Occipital lobe (tissue), 2 donors: ENCODE data around the gene MYCN. TPM values are rescaled to one million over a fixed set of nuclear protein-coding genes. Genes with fewer than 3 reads are reported as not detected.
"Not testable (repeated sequence)": the region's sequence is repeated elsewhere in the genome, so short reads cannot be mapped to it uniquely, and the experiment has no call there.

ENCODE experiments used
- DNase-seq: peaks from one replicate; lab custom pipeline; 2025; lab: John Stamatoyannopoulos, UW
- total RNA-seq: library from RNA; depleted of rRNA; stranded (reverse); fragments of >200 nt; gene quantifications from one replicate; pipeline ENCODE4 v1.2.3, GENCODE V29; 2014

Gene MYCN
- total RNA-seq, 1 donor from 2014 or later: 75.5 TPM

DNA sequence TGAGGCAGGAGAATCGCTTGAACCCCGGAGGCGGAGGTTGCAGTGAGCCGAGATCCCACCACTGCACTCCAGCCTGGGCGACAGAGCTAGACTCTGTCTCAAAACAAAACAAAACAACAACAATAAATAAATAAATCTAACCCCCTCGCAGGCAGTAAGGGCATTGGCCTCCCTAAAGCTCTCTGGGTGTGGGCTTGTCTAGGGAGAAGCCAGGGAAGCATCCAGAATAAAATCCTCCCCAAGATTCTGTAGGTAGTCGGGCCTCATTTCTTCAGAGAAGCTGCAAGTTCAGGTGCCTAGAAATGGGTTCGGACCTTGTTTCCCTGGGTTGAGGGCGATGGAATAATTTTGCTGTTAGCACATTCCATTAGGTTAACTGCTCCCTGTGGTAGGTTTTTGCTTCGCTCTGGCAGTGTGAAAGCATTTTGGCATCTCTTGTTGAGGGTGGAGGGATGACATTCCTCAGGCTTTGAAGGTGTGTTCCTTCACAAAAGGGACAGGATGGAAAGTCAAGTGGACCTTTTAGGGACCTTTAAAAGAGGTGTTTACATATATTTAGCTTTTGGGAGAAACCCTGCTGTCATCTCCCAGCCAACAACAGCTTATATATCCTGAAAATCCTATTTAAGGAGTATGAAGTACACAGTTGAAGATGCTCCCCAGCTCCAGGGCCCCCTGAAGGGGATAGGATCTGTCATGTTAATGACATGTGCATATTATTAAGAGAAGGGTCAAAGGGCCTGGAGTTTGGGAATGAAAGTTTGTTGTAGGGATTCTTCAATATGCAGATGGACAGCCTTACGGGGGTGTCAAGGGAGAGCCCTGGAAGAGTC lies 17.7 kb downstream of the MYCN start:
- DNase-seq: no peak

DNA sequence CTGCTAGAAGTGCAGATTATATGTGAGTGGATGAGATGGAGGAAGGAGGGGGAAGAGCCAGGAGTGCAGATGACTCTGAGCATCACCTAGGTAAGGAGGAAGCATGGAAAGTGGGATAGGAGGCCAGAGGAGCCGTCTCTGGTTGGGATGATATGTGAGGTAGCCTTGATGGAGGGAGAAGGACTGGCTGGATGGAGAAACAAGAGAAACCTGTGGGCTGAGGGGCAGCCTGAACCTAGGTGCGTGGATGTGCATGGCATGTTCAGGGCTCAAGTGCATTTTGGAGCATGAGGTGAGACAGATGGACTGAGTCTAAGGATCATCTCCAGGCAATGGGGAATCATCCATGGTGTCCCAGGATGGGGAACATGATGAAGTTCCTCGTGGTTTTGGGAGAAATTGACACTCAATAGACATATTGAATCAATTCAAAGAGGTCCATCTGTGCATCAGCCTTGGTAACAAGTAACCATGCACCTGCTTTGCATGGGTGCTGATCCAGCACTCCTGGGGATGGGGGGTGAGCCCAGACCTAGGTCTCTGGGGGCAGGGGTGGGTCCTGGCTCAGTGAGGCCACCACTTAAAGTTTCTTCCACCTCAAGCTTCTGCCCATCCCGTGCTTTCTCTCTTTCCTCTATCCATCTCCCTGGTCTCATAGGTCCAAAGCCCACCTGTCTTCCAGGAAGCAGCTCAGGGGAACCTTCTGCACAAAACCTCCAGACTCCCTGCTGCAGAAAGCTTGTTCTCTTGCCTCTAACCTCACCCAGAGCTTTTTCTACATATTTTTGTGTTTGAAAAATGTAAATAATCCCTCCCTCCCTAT lies 19.2 kb downstream of the MYCN start:
- DNase-seq: no peak

- DNase-seq: not testable (repeated sequence)
Observed at GRCh38 chr2:15960154-15960520, 19.8 kb downstream of the MYCN start.

GRCh38 chr2:15963109-15963976 lies 23.0 kb downstream of the MYCN start:
- not testable (repeated sequence) for DNase-seq

GRCh38 chr2:15963977-15964670 lies 23.8 kb downstream of the MYCN start:
- DNase-seq: no peak

DNA sequence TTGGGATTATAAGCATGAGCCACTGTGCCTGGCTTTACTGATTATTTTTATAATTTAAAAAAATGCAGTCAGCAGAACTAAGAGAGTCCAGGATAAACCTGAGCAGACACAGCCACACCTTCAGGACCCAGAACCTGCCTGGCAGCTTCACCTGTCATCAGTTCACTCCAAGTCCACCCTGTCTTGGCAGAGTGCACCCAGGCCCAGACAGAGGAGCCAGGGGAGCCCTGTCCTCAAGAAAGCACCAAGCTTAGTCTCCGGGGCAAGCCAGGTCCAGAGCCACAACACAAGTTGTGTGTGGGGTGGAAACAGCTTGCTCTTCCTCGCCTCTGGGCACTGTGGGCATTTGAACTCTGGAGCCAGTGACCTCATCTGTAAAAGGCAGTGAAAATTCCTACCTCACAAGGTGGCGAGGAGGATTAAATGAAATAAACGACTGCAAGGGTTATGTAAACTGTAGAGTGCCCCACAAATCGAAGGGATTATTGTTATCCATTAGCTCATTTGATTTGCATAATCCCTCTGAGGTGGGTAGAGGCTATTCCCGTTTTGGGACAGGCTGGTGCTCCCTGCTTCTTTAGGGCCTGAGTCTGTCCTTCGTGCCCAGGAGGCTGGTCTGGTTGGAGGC lies 24.7 kb downstream of the MYCN start:
- no peak for DNase-seq

DNA sequence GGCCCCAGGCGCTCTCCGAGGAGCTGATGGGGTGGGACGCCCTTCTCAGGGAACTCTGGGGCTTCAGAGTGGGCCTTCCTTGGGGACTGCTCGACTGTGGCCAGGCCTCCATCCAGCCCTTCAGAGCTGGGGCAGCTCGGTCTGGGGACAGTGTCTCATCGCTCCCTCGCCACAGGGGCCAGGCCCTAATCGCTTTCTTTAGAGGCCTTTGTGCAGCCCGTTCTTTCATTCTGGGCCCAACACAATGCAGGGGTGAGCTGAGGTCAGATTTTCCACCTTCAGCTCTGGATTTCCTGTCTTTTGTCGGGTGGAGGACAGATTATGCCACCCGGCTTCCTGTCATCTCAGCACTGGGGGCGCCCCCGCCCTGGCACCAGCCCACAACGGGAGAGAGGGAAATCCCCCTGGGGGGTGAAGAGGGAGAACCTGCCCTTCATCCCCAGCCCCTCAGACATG lies 25.2 kb downstream of the MYCN start:
- DNase-seq: no peak

GRCh38 chr2:15967415-15968279 lies 27.3 kb downstream of the MYCN start:
- DNase-seq: no peak

DNA sequence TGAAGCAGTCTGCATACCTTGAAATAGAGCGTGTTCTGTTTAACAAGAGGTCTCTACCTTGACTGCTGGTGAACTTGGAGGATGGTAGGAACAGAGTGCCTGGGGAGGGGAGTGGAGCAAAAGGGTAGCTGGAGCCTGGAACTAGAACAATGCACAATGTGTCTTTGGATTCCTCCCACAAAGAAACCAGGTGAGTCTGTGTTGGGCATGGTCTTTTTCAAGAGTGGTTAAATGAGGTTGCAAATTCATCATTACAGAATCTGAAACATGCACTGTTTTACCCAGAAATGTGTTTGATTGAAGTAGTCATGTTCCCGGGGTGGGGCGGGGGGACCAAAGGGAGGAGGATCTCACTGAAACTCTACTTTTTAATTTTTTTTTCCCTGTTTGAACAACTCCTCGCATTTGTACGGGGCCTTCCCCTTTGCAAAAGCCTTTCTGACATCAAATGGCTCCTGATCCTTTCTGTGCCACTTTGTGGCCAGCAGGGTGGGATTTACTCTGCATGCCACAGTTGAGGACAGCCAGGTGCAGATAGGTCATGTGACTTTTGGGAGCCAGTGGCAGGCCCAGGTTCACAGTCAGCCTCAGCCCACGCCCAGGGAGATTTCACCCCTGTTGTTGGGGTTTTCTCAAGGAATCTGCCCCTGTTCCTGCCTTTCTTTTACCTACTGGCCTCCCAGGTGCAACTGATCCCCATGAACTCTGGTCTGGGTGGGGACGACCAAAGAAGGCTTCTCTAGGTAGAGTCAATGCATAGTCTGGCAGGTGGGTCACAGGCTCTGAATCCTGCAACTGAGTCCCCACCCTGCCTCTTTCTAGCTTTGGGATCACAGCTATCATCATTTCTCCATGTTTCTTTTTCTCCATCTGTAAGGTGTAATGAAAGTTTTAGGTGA lies 28.2 kb downstream of the MYCN start:
- no peak for DNase-seq

- no peak for DNase-seq
Observed at GRCh38 chr2:15969214-15969613, 28.9 kb downstream of the MYCN start.

GRCh38 chr2:15970701-15971100 lies 30.4 kb downstream of the MYCN start:
- DNase-seq: no peak

GRCh38 chr2:15971351-15971750 lies 31.0 kb downstream of the MYCN start:
- DNase-seq: no peak

DNA sequence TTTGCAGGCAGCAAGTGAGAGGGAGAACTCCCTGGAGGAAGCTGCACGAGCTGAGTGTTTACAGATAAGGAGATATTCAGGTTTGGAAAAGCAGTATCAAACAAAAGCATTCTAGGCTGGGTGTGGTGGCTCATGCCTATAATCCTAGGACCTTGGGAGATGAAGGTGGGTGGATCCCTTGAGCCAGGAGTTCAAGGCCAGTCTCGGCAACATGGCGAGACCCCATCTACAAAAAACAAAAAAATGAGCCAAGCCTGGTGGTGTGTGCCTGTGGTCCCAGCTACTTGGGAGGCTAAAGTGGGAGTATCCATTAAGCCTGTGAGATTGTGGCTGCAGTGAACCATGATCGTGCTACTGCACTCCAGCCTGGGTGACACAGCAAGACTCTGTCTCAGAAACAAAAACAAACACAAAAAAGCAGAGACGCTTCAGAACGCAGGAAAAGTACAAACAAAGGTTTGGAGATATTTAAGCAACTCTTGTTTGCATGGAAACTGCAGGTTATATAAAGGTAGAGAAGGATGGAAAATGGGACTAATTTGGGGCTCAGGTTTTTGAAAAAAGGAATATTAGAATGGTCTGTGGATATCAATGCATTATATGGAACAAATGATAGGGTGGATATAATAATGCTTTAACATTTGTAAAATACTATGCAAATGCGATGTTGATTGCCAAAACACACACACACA lies 31.6 kb downstream of the MYCN start:
- no peak for DNase-seq

GRCh38 chr2:15973481-15974401 lies 33.4 kb downstream of the MYCN start:
- DNase-seq: no peak

- DNase-seq: no peak
Observed at GRCh38 chr2:15974565-15975260, 34.4 kb downstream of the MYCN start.

DNA sequence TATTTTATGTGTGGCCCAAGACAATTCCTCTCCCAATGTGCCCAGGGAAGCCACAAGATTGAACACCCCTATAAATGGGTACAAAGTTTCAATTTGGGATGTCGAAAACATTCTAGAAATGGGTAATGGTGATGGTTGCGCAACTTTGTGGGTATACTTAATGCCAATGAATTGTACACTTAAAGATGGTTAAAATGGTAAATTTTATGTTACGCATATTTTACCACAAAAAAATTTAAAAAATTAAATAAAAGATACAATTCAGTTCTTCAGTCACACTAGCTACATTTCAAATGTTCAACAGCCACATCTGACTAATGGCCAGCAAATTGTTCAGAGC lies 34.9 kb downstream of the MYCN start:
- DNase-seq: no peak
